SK-N-SH (cell line): ENCODE results near the gene CACNG5. TPM values are rescaled to one million over a fixed set of nuclear protein-coding genes. Genes with fewer than 3 reads are reported as not detected.

Source experiments
- CTCF ChIA-PET: fragments of 300-600, 350-600 bp; formaldehyde crosslinking; extraction: SDS; loops from one replicate; lab custom pipeline; 2021; lab: Yijun Ruan, JAX
- POLR2A ChIA-PET: fragments of 350-600 bp; sonication (Branson Sonifier 250); formaldehyde crosslinking; extraction: SDS; loops from one replicate; lab custom pipeline; 2020; ENCODE audit warnings: antibody characterized with exemption, inconsistent platforms; lab: Yijun Ruan, JAX
- DNase-seq: peaks from one replicate; pipeline ENCODE4 v3.0.0; 2012
- H2AFZ ChIP-seq: fragments of 200-600 bp; sonication (generic); 2 replicates; pipeline ENCODE4 v1.8.1; 2016; ENCODE audit warnings: antibody characterized with exemption, mild to moderate bottlenecking, low read depth
- H3F3A ChIP-seq: fragments of 200-600 bp; sonication (generic); replicated peaks from 2 replicates; pipeline ENCODE3; 2016; ENCODE audit warnings: antibody characterized with exemption, mild to moderate bottlenecking; ENCODE audit not compliant: insufficient read depth
- H3K27ac ChIP-seq, 2 experiments: fragments of 200-500 bp in 1 of 2; fragments of 200-600 bp in 1 of 2; sonication (Bioruptor generic) in 1 of 2; sonication (generic), shearing (Covaris generic) in 1 of 2; 2 replicates each; pipeline versions ENCODE4 v1.5.1 to v1.6.1; 2014 to 2016; ENCODE audit warnings: low read depth in 2 of 2, inconsistent platforms in 1 of 2, low read length in 1 of 2, mild to moderate bottlenecking in 1 of 2, mixed read lengths in 1 of 2
- H3K27me3 ChIP-seq: fragments of 200-600 bp; sonication (generic), shearing (Covaris generic); 2 replicates; pipeline ENCODE4 v1.6.1; 2016; ENCODE audit warnings: mixed run types; ENCODE audit not compliant: insufficient read depth
- H3K36me3 ChIP-seq, 2 experiments: fragments of 200-500 bp in 1 of 2; fragments of 200-600 bp in 1 of 2; sonication (Bioruptor generic) in 1 of 2; sonication (generic) in 1 of 2; replicated peaks in 1 of 2; 2 replicates each; pipeline versions ENCODE3 to v1.5.1; 2014 to 2016; ENCODE audit warnings: low read length in 1 of 2, mild to moderate bottlenecking in 1 of 2; ENCODE audit not compliant: insufficient read depth in 2 of 2, control insufficient read depth in 1 of 2
- H3K4me1 ChIP-seq, 2 experiments: fragments of 200-500 bp in 1 of 2; fragments of 200-600 bp in 1 of 2; sonication (Bioruptor generic) in 1 of 2; sonication (generic), shearing (Covaris generic) in 1 of 2; 2 replicates each; pipeline versions ENCODE4 v1.5.1 to v1.6.1; 2014 to 2016; ENCODE audit warnings: low read depth in 1 of 2, low read length in 1 of 2, mixed run types in 1 of 2; ENCODE audit not compliant: insufficient read depth in 2 of 2, control insufficient read depth in 1 of 2
- H3K4me2 ChIP-seq: fragments of 200-600 bp; sonication (generic), shearing (Covaris generic); 2 replicates; pipeline ENCODE4 v1.6.1; 2017; ENCODE audit warnings: mixed run types
- H3K4me3 ChIP-seq, 2 experiments: fragments of 200-500 bp in 1 of 2; fragments of 200-600 bp in 1 of 2; sonication (Bioruptor generic) in 1 of 2; sonication (generic), shearing (Covaris generic) in 1 of 2; 2 replicates each; pipeline versions ENCODE4 v1.5.1 to v1.8.1; 2014 to 2016; ENCODE audit warnings: low read depth in 2 of 2, inconsistent platforms in 1 of 2, low read length in 1 of 2, mild to moderate bottlenecking in 1 of 2, mixed read lengths in 1 of 2, moderate library complexity in 1 of 2
- H3K79me2 ChIP-seq: fragments of 200-600 bp; sonication (generic); 2 replicates; pipeline ENCODE4 v1.8.1; 2017; ENCODE audit warnings: mild to moderate bottlenecking; ENCODE audit not compliant: insufficient read depth
- H3K9ac ChIP-seq: fragments of 200-600 bp; sonication (generic); 2 replicates; pipeline ENCODE4 v1.6.1; 2017; ENCODE audit warnings: mixed run types
- H3K9me2 ChIP-seq: fragments of 200-600 bp; sonication (generic); 2 replicates; pipeline ENCODE4 v1.6.1; 2017; ENCODE audit warnings: mixed run types
- H3K9me3 ChIP-seq: fragments of 200-600 bp; sonication (generic); 2 replicates; pipeline ENCODE4 v1.6.1; 2017; ENCODE audit warnings: mixed run types, mild to moderate bottlenecking, moderate library complexity
- H4K20me1 ChIP-seq: fragments of 200-600 bp; sonication (generic); 2 replicates; pipeline ENCODE4 v1.6.1; 2017; ENCODE audit warnings: mild to moderate bottlenecking, mixed run types; ENCODE audit not compliant: insufficient read depth
- CTCF ChIP-seq: fragments of 200-600 bp; sonication (generic); IDR thresholded peaks from 2 replicates; pipeline ENCODE4 v1.6.1; 2017; ENCODE audit warnings: antibody characterized with exemption, mild to moderate bottlenecking, moderate library complexity
- ELF1 ChIP-seq: IDR thresholded peaks from 2 replicates; pipeline ENCODE4 v1.4.0; 2012
- EZH2phosphoT487 ChIP-seq: fragments of 200-600 bp; sonication (generic); IDR thresholded peaks from 2 replicates; pipeline ENCODE4 v1.6.1; 2017; ENCODE audit warnings: low read depth, mixed run types, mild to moderate bottlenecking, antibody characterized with exemption, moderate library complexity, borderline replicate concordance
- FOSL2 ChIP-seq: IDR thresholded peaks from 2 replicates; pipeline ENCODE4 v1.4.0; 2012; ENCODE audit warnings: low read depth, mild to moderate bottlenecking, moderate library complexity, borderline replicate concordance
- FOXJ3 ChIP-seq: sonication (generic); formaldehyde crosslinking; IDR thresholded peaks from 2 replicates; pipeline ENCODE4 v1.5.1; 2020; ENCODE audit warnings: mild to moderate bottlenecking, missing genetic modification reagents
- FOXM1 ChIP-seq: IDR thresholded peaks from 2 replicates; pipeline ENCODE4 v1.4.0; 2012; ENCODE audit warnings: low read depth, mild to moderate bottlenecking
- GABPA ChIP-seq: IDR thresholded peaks from 2 replicates; pipeline ENCODE4 v1.4.0; 2012; ENCODE audit warnings: low read depth, mild to moderate bottlenecking
- GATA2 ChIP-seq: sonication (generic); formaldehyde crosslinking; IDR thresholded peaks from 2 replicates; pipeline ENCODE4 v1.5.0; 2020; ENCODE audit warnings: mild to moderate bottlenecking, missing genetic modification reagents
- IRF3 ChIP-seq: fragments of 150-350 bp; IDR thresholded peaks from 2 replicates; pipeline ENCODE4 v1.6.1; 2016; ENCODE audit warnings: mild to moderate bottlenecking, low read depth, low read length
- MEF2A ChIP-seq: IDR thresholded peaks from 2 replicates; pipeline ENCODE4 v1.4.0; 2012; ENCODE audit warnings: low read depth, borderline replicate concordance
- MXI1 ChIP-seq: IDR thresholded peaks from 2 replicates; pipeline ENCODE4 v1.6.1; 2012; ENCODE audit warnings: mild to moderate bottlenecking, low read depth, low read length, improper control_type of control experiment
- PBX3 ChIP-seq: IDR thresholded peaks from 2 replicates; pipeline ENCODE4; 2012
- POLR2AphosphoS5 ChIP-seq: IDR thresholded peaks from 2 replicates; pipeline ENCODE4 v1.6.1; 2012; ENCODE audit warnings: low read depth, low read length
- RCOR1 ChIP-seq: fragments of 150-350 bp; IDR thresholded peaks from 2 replicates; pipeline ENCODE4 v1.6.1; 2017; ENCODE audit warnings: antibody characterized with exemption, low read length
- RFX5 ChIP-seq: IDR thresholded peaks from 2 replicates; pipeline ENCODE4 v1.6.1; 2012; ENCODE audit warnings: mild to moderate bottlenecking, improper control_type of control experiment, low read length
- SIN3A ChIP-seq: IDR thresholded peaks from 2 replicates; pipeline ENCODE4 v1.6.1; 2012; ENCODE audit warnings: low read depth, mild to moderate bottlenecking, low read length, moderate library complexity, borderline replicate concordance
- SMC3 ChIP-seq: IDR thresholded peaks from 2 replicates; pipeline ENCODE4 v1.6.1; 2012; ENCODE audit warnings: low read depth, low read length, improper control_type of control experiment
- TAF1 ChIP-seq: IDR thresholded peaks from 2 replicates; pipeline ENCODE4 v1.6.1; 2012; ENCODE audit warnings: low read depth, mild to moderate bottlenecking, low read length, moderate library complexity, borderline replicate concordance
- TCF12 ChIP-seq: IDR thresholded peaks from 2 replicates; pipeline ENCODE4 v1.4.0; 2012
- TEAD4 ChIP-seq: IDR thresholded peaks from 2 replicates; pipeline ENCODE4 v1.4.0; 2012; ENCODE audit warnings: mild to moderate bottlenecking, borderline replicate concordance; ENCODE audit not compliant: insufficient read depth
- USF1 ChIP-seq: IDR thresholded peaks from 2 replicates; pipeline ENCODE4 v1.4.0; 2012; ENCODE audit warnings: low read depth, borderline replicate concordance
- USF2 ChIP-seq: fragments of 150-350 bp; IDR thresholded peaks from 2 replicates; pipeline ENCODE4 v1.6.1; 2017; ENCODE audit warnings: antibody characterized with exemption, low read length, low read depth, borderline replicate concordance
- YY1 ChIP-seq: IDR thresholded peaks from 2 replicates; pipeline ENCODE4 v1.4.0; 2012; ENCODE audit warnings: low read depth, mild to moderate bottlenecking
- WGBS: methylation state at CpG from one replicate; pipeline ENCODE4 v1.1.6; 2017; ENCODE audit warnings: low lambda C conversion rate; 5-methylcytosine and 5-hydroxymethylcytosine counted together
- polyA plus RNA-seq, 3 experiments: library from polyadenylated mRNA; depleted of rRNA; stranded (reverse); fragments of >200 nt; gene quantifications; 2 replicates each; pipeline ENCODE4 v1.2.3, GENCODE V29; 2012

Gene CACNG5
- polyA plus RNA-seq, 1 of the 3 experiments (the other 2 are of a cell fraction) = 0.10 TPM

- DNase-seq = no peak
- Histone ChIP-seq H3K4me3 (no peak overlapping the region), H3K4me2 (no peak overlapping the region), H3K9me3 (no peaks in the 10 kb centered on the region), H4K20me1 (no peaks in the 10 kb centered on the region), H3K36me3 (peaks cover 75 to 82% of the 10 kb centered on the region in 2 experiments), H3K27ac (no peak overlapping the region), H3K9ac (no peak overlapping the region), H3K79me2 (no peaks in the 10 kb centered on the region; the same call in 1 of the 2 replicates), H3F3A (peaks cover 16% of the 10 kb centered on the region), H3K9me2 (no peaks in the 10 kb centered on the region), H3K27me3 (no peaks in the 10 kb centered on the region), H2AFZ (no peak overlapping the region), H3K4me1 (no peaks in the 10 kb centered on the region)
- TF ChIP-seq IRF3 (no peak), GABPA (no peak), MXI1 (no peak), SMC3 (no peak), RCOR1 (no peak), EZH2phosphoT487 (no peak), POLR2AphosphoS5 (no peak), TCF12 (no peak), FOSL2 (no peak), USF2 (no peak), ELF1 (no peak), FOXM1 (no peak), SIN3A (no peak), GATA2 (CRISPR knock-in tag) (no peak), USF1 (no peak), MEF2A (no peak)
- POLR2A ChIA-PET = interaction anchor here (1.2 kb wide), 1 partner anchor 19 kb away, joined by 3 read pairs; no protein-coding TSS in a partner anchor
- CTCF ChIA-PET = interaction anchor here (1.9 to 2.3 kb wide), 2 partner anchors 9 to 66 kb away, joined by 5 read pairs; no protein-coding TSS in a partner anchor
- WGBS = 91% methylated on average over 3 of the region's 3 CpGs
Measured at GRCh38 chr17:66793814-66794213, 41.1 kb upstream of the CACNG5 start.

GRCh38 chr17:66795486-66795885, 39.4 kb upstream of the CACNG5 start:
- Histone ChIP-seq H3K27me3 (no peaks in the 10 kb centered on the region), H3F3A (peaks cover 15% of the 10 kb centered on the region), H3K4me1 (no peaks in the 10 kb centered on the region), H3K4me3 (no peak overlapping the region), H3K79me2 (no peaks in the 10 kb centered on the region; the same call in 1 of the 2 replicates), H3K9me2 (no peaks in the 10 kb centered on the region), H3K4me2 (no peak overlapping the region), H3K9ac (no peak overlapping the region), H2AFZ (no peak overlapping the region), H3K9me3 (no peaks in the 10 kb centered on the region), H3K36me3 (peaks cover 62 to 70% of the 10 kb centered on the region in 2 experiments), H4K20me1 (no peaks in the 10 kb centered on the region), H3K27ac (no peak overlapping the region)
- CTCF ChIA-PET = interaction anchor here (2.3 kb wide), 1 partner anchor 68 kb away, joined by 5 read pairs; no protein-coding TSS in a partner anchor
- 93% methylated on average over 3 of the region's 3 CpGs for WGBS
- POLR2A ChIA-PET = no interaction called here
- no peak for DNase-seq
- TF ChIP-seq IRF3 (no peak), YY1 (no peak), FOSL2 (no peak), MEF2A (no peak), TAF1 (no peak), GABPA (no peak), TEAD4 (no peak), PBX3 (no peak), GATA2 (CRISPR knock-in tag) (no peak), CTCF (no peak), RFX5 (no peak), FOXJ3 (CRISPR knock-in tag) (no peak)
